Esophagus muscularis mucosa (tissue), 4 donors: ENCODE data around the gene COX14.

ENCODE experiments used
- EP300 ChIP-seq: sonication (generic); formaldehyde crosslinking; IDR thresholded peaks from one replicate; pipeline ENCODE4 v1.6.1; 2017; ENCODE audit warnings: antibody characterized with exemption
- POLR2A ChIP-seq: fragments of 450-650 bp; IDR thresholded peaks from one replicate; pipeline ENCODE4 v1.6.1; 2017; ENCODE audit warnings: antibody characterized with exemption, moderate library complexity, mild to moderate bottlenecking, low read depth
- POLR2AphosphoS5 ChIP-seq, 2 donors: sonication (generic); formaldehyde crosslinking; IDR thresholded peaks; one replicate each; pipeline ENCODE4 v1.6.1; 2017; ENCODE audit warnings: antibody characterized with exemption in 2 of 2
- TF ChIP-seq, protein P1 (sequence below), 3 experiments: fragments of 200-600 bp in 2 of 3; fragments of 450-650 bp in 1 of 3; sonication (generic) in 2 of 3; IDR thresholded peaks; one replicate each; pipeline ENCODE4 v1.5.1; 2017 to 2019; ENCODE audit warnings: antibody characterized with exemption in 3 of 3, mild to moderate bottlenecking in 2 of 3, moderate library complexity in 1 of 3

DNA sequence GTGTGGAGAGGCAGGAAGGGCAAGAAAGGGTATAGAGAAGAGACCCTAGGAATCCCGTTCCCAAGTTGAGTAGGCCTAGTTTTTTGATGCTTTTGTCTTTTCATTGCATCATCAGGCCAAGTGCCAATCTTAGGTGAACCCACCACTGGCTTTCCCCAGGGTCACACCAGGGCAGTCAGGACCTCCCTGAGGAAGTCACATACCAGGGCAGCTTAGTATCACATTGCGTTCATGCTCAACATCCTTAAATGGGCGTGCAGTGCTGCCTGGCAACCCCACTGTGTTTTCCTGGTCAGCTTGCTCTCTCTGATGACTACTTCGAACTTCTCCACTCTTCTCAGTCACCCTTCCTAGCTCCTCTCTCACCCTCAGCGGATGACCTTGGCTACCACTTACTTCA lies 45.6 kb upstream of the COX14 start:
- TF ChIP-seq, protein P1, sequence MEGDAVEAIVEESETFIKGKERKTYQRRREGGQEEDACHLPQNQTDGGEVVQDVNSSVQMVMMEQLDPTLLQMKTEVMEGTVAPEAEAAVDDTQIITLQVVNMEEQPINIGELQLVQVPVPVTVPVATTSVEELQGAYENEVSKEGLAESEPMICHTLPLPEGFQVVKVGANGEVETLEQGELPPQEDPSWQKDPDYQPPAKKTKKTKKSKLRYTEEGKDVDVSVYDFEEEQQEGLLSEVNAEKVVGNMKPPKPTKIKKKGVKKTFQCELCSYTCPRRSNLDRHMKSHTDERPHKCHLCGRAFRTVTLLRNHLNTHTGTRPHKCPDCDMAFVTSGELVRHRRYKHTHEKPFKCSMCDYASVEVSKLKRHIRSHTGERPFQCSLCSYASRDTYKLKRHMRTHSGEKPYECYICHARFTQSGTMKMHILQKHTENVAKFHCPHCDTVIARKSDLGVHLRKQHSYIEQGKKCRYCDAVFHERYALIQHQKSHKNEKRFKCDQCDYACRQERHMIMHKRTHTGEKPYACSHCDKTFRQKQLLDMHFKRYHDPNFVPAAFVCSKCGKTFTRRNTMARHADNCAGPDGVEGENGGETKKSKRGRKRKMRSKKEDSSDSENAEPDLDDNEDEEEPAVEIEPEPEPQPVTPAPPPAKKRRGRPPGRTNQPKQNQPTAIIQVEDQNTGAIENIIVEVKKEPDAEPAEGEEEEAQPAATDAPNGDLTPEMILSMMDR (IDR thresholded peaks at IDR 0.05) = no peak
- TF ChIP-seq POLR2A (no peak), EP300 (no peak), POLR2AphosphoS5 (IDR thresholded peaks at IDR 0.05) (peak; percentile 40 to 46)
